CD4-positive, alpha-beta T cell treated with Interleukin-10 for 1 hour (primary cell): Measurements from ENCODE around the gene CIAO2B.
A peak's percentile ranks its signal among the peaks of the same experiment; 100 is the strongest.

Experiments
- DNase-seq: peaks from one replicate; pipeline ENCODE4 v3.0.0-alpha.2; 2020

CIAO2B gene

DNA sequence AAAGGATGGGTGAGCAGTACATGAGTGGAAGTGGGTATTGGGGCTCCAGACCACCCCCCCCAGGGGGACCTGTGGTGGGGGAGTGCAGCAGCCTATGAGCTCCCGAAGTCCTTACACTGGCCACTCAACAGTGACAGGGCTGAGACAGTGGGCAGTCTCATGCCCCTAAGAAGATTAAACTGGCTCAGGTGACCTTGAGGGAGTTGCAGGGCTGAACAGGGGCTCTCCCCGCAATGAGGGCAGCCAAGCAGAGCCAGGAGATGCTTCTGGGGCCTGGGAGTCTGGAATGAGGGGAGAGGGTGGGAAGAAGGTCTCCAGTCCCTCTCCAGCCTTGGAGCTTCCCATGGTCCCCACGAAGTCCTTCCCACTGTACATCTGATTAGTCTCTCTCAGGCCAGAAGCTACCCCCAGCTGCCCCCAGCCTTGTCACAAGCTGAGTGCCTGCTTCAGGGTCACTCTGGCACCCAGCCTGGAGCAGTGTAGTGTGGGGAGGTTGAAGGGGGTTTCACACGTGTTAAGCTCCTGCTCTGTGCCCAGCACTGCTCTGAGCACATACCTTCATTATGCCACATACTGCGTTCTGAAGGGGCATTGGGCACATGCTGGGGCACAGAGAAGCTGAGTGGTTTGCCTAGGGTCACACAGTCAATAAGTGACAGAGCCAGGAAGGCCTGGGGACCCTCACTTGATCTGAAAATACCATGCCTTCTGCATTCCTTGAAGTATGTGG is 14.5 kb downstream of the CIAO2B start:
- no peak for DNase-seq

DNA sequence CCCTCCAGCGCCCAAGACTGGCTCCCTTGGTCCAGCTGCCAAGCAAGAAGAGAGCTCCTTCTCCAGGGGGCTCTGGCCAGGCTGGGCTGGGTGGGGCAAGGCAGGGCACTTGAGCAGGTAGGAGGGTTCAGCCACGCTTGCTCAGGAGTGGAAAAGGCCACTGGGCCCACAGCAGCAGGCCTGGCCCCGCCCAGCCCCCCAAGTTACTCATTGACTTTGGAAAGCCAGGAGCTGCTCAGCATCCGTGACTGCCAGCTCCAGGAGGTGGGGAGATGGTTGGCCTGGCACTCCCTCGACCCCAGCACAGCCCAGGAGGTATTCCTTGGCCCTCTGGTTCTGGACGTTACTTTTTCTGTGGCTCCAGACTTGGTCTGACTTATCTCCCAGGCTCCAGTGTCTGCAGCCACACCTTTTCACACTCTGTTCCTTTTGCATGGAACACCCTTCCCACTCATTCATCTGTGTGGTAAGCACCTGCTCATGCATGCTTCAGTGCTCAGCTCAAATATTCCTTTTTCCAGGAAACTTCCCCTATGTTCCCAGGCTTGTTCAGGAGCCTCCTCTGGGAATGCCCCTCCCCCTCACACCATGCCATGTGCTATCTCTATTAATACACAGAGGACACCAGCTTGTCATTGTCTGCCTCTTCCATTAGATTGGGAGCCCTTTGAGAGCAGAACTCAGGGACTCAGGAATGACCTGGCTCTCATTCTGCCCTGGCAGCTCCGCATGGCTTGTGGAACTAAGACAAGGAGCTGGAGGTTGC is 15.2 kb downstream of the CIAO2B start, which contains the start of gene CDH16:
Gene CDH16 (minus strand): TSS at position 83 of the 766 bp plus-strand sequence. CDS start 820 bp downstream, outside the sequence.
- DNase-seq = no peak

DNA sequence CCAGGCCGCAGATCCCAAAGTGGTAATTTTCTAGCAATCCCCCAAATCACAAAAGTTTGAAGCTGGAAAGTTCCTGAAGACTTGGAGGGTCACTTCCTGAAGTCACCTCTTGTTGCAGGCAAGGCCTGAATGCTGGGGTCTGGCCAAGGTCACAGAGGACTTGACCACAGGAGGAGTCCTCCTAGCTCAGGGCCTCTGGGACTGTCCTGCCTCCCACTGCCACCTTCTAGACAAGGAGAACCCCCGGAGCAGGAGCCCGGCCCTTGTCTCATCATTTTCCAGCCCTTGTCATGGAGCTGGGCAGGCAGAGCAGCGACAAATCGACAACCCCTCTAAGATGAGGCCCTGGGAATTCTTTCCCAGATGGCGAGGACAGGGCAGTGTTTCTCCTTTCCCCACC is 15.8 kb downstream of the CIAO2B start:
- DNase-seq = no peak

DNA sequence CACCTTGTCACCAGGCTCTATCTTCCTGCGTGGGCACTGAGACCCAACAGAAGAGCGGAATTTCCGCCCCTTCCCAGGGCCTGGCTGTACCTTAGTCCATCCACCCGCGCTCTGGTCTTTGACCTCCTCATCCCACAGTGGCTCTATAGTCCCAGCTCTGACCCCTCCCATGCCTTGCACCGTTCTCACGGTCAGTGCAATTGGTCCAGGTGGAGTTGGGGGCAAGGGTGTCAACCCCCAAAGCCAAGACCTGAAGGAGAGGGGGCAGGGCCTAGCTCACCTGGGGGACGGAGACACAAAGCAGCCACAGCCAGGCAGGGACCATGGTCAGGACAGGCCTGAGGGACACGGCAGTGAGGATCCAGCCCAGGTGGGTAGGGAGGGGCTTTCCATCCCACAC is 16.5 kb downstream of the CIAO2B start:
- DNase-seq = no peak

DNA sequence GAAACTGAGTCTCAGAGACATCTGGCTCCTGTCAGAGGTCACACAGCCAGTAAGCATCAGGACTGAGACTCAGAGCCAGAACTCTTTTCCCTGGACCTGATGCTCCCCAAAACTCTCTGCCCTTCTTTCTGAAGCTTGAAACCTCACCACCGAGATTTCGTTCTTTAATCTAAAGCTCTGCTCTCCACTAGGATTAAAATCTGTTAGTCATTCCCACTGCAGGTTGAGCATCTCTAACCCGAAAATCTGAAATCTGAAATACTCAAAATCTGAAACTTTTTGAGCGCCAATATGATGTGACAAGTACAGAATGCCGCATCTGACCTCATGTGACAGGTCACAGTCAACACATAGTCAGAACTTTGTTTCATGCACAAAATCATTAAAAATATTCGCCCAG is 17.7 kb downstream of the CIAO2B start:
- DNase-seq = no peak

DNA sequence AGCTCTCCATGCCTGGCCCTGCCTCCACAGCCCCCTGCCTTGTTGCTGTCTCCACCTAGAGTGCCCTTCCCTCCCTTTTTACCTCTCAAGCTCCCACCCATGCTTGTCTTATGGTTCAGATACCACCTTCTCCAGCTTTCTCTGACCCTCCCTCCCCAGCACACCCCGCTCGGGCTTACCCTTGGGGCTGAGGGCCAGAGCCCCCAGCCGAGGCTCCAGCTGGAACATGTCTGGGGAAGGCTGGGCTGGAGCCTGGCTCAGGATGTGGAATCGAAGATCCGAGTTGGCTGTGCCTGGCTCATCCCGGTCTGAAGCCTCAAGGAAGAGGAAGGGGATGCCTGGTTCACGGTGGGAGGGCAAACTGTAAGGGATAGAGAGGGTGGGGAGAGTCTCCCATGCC is 19.2 kb downstream of the CIAO2B start:
- DNase-seq = no peak

DNA sequence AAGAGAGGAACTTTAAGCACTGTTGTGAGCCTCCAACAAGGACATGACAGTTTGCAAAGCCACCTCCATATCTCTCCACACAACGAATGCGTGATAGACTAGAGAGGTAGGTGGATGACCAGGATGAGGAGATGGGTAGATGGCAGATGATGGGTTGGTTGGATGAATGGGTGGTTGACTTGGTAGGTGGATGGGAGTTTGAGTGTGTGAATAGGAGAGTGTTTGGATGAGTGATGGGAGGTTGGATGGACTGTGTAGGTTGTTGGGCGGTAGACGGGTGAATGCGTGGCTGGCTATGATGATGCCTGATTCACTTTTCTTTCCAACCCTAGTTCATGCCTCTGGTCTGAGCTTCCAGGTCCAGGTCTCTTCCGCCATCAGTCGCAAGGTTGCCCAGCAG is 19.7 kb downstream of the CIAO2B start:
- no peak for DNase-seq

DNA sequence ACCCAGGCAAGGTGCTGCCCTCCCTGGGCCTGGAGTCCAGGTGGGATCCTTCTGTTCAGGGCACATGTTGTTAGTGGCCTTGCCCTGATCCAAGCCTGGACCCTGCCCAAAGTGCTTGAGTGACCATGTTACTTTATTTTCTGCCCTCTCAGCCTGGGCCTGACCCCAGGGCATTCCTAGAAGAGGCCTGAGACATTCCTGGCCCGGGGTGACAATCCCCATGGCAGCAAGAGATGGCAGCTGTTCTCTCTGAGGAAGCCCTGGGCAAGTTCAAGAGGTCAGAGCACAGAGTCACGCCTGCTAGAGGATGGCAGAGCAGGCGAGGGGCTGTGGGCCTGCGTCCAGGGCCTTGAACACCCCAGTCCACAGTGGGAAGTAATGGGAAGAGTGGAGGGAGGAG is 20.5 kb downstream of the CIAO2B start:
- DNase-seq = no peak

DNA sequence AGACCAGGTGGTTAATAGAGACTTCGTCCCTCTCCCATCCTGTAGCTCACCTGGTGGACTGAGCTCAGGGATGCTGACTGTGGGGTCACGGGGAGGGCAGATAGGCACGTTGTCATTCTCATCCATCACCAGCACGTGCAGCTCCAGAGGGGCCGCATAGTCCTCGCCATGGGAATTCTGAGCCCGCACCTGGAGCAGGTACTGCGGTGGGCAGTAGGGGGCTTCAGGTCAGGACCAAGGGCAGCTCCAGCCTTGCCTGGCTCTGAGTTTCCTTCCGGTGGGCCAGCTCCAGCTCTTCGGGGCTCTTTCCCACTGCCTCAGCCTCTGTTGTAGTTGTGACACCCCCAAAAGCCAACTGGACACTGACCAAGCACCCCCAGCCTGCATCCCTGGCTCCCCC is 21.1 kb downstream of the CIAO2B start:
- DNase-seq = no peak

DNA sequence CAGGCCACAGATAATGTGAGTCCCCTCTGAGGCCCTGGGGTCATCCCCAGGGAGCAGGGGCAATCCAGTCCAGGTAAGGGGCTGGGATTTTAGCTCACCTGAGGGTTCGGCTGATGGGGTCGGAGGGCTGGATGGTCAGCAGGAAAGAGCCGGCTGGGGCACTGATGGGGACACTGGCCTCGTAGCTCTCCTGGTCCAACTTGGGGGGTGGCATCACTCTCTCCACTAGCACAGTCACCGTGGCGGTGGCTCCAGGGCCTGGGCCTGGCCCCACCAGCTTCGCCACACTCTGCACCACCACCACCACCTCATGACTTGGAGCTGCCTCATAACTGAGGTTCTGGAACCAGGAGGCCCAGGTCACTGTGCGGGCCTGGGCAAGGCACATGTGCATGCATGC is 22.4 kb downstream of the CIAO2B start:
- DNase-seq = no peak

DNA sequence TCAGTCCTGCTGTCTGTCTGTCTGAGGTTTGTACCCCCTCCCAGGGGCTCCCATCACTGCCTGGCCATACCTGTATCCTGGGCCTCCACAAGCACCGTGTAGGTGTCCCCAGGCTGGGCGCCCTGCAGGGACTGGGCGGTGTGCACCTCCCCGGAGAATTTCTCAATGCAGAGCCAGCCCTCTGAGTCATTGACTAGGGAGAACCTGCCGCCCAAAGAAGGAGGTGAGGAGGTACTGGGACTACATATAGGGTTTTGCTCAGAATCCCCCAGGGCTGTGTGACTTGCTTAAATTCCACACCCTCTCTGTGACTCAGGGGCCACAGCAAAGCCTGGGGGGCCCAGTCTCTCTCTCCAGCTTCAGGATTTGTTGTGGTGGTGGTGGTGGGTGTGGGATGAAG is 23.1 kb downstream of the CIAO2B start:
- DNase-seq = no peak

DNA sequence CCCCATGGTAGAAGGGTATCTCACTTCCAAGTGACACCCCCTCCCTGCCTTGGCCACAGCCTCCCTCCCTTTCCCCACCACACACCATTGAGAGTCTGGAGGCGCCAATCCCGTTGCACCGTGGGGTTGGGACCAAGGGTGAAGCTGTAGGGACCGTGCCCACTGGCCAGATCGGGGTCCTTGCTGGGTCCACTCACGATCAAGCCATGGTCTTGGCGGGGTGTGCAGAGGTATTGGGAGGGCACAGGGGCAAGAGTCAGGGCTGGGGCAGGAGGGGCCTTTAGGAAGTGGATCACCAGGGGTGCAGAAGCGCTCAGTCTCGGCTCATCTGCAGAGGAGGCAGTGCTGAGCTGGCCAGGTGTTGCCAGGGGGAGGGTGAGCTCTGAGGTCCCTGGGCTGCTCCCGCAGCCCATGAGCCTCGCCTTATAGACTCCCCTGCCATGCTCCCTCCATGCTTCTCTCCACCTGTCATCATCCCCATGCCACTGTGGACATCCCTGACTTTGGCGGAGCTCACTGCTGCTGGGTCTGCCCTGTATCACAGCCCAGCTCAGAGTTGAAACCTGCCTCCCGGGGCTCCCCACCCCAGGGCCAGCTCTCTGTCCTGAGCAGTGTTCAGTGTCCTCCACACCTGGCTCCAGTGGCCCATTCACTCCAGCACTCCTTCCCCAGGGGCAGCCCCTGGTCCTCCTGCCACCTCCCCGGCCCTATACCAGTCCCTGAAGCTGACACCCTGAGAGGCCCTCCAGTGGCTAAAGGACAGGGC is 23.8 kb downstream of the CIAO2B start:
- no peak for DNase-seq

DNA sequence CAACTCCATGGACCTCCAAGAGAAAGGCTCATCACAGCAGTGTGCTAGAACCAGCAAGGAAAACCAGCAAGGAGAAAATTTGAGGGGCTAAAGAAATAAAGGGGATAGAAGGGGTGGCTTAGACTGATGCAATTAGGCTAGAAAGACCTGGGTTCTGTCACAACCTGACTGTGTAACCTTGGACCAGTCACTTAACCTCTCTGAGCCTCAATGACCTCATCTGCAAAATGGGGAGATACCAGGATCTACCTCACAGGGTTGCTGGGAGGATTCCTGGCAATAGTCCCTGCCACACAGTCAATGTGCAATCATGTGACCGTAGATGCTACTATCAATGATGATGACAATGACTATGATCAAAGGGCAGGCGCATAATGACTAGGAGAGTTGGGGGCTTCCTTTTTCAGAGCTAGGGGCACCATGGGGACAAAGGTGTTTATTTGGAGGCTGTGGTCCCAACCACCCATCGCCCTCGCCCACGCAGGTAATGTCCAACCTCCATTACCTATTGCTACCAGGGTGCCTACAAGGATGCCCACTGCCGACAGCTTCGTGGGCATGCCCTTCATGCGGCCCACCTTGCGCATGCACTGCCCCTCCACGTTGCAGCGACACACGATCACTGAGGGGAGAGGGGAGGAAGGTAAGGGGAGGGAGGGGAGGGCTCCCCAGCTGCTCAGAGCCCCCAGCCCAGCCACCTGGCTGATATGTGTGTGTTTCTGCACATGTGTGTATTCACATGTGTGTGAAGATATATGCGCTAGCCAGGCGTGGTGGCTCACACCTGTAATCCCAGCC is 25.2 kb downstream of the CIAO2B start:
- DNase-seq = no peak

DNA sequence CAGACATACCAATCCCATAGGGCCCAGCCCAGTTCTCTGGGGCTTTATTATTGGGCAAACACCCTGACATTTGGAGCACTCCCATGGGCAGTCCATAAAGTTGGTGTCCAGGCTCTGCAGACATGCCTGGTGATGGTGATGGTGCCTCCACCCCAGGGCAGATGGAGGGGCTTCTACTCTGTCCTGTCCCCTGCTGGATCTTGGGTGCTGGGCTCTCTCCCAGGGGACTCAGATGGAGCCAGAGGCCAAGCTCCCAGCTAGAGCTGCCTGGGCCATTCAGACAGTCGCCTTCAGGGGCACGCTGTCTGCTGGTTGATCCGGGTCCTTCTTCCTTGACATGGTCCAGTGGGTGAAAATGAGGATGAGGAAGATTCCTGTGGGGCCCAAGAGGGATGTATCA is 26.1 kb downstream of the CIAO2B start:
- no peak for DNase-seq

DNA sequence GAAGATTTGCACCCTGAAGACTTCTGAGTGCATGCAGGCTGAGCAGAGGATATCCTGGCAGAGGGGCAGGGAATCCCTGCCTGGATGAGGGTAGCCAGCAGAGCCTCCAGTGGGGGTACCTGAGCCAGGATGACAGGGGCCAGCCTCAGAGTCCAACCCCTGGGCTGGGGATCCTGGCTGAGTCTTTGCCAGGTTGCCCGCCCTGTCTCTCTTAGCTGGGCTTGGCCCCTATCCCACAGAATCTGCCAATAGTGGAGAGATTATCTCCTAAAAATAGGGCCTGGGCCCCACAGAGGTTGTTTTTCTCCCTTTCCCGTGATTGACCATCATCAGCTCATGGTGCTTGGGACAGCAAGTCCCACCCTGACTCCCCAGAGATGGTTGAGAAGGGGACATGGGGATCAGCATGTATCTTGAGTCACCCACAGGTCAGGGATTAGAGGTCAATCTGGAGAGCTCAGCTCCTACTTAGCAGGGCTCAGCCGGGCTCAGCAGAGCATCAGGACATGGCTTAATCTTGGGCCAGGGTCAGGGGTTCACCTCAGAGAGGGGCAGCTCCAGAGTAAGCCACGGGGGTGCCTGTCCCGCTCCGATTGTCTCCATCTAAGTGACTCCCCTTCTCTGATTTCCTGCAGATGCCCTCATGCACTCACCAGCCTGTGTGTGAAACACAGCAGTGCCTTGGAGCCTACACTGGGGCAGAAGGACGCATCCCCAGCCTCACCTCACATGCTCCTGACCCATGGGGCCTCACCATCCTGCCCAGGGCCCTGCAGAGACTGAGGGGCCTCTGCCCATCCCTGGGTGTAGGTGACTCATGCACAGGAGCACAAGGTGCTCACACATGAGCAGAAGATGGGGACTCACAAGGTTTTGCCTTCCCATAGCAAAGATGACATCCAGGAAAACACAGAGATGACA is 27.0 kb downstream of the CIAO2B start:
- no peak for DNase-seq

DNA sequence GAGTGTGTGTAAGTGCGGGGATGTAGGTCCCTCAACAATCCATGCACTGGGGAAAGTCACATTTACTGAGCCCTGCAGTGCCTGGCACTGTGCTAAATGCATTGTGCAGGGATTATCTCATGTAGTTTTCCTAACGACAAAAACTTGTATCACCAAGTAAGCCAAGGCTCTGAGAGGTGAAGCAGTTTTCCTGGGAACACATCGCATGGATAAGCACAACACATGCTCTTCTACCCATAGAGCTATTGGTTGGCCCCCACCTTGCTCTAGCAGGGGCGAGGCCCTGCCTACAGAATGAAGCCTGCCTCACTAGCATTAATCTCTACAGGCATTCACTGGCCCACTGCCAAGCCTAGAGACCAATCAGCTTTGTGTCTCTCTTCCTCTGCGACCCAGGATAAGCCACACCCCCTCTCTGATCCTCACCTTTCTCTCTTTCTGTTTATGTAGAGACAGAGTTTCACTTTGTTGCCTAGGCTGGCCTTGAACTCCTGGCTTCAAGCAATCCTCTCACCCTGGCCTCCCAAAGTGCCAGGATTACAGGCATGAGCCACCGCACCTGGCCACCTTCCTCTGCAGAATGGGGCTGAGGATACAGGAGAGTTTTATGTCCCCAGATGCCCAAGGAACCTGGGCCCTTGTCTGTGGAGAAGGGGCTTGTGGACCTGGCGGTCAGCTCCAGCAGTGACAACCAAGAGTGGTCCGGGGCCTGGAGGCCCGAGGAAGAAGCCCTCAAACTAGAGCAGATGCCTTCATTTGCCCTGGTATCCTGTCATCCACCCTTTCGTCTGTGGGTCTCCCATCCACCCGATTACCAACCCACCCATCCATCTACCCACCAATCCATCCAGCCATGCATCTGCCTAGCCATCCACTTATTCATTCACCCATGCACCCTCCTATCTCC is 28.3 kb downstream of the CIAO2B start:
- peak; percentile 42 for DNase-seq

DNA sequence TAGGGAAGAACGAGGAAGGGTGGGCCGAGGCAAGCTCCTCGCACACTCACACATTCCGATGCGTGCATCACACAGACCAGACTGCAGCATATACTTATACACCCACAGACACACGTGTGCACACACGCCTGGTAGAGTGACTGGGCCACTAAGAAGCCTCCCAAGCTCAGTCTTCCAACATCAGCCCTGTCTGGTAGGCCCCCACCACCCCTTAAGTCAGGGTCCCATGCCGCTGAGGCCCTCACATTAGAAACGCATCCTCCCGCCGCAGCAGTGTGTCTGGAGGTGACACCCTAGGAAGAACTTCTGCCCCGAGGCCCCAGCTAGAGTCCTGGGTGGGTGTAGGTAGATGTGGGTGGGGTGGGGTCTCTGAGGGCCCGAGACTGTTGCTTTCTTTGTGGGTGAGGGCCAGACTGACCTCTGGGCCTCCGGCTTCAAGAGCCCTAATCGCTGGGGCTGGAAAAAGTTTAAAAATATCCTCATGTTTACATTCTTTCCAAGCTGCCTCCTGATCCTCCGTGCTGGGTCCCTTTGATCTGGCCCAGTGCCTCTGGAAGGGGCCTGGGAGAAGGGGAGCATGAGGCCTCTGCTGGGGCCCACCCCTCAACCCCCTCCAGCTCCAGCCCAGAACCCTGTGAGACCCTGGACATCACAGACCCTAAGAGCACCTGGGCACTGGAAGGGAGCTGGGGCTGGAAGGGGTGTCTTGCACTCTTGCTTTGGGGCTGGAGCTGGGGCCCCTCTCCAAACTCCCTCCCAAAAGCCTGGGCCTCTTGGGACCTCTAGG is 29.2 kb downstream of the CIAO2B start:
- DNase-seq = no peak

DNA sequence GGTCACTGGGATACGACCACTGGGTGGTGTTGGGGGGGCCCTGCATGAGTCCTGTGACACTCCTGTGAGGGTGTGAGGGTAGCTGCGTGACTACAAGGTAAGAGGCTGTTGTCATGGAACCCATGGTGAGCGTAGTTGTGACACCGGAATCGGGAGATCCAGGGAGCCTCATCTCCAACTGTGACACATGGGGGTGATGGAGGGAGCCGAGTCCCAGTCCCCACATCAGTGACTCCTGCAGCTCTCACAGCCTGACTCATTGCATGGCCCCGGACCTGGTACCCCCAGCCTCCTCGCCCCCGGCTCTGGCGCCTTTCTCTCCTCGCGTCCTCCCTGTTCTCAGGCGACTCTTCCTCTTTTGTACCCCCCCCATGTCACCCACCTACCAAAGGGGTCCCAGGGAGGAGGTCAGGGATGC is 29.8 kb downstream of the CIAO2B start:
- DNase-seq = no peak

DNA sequence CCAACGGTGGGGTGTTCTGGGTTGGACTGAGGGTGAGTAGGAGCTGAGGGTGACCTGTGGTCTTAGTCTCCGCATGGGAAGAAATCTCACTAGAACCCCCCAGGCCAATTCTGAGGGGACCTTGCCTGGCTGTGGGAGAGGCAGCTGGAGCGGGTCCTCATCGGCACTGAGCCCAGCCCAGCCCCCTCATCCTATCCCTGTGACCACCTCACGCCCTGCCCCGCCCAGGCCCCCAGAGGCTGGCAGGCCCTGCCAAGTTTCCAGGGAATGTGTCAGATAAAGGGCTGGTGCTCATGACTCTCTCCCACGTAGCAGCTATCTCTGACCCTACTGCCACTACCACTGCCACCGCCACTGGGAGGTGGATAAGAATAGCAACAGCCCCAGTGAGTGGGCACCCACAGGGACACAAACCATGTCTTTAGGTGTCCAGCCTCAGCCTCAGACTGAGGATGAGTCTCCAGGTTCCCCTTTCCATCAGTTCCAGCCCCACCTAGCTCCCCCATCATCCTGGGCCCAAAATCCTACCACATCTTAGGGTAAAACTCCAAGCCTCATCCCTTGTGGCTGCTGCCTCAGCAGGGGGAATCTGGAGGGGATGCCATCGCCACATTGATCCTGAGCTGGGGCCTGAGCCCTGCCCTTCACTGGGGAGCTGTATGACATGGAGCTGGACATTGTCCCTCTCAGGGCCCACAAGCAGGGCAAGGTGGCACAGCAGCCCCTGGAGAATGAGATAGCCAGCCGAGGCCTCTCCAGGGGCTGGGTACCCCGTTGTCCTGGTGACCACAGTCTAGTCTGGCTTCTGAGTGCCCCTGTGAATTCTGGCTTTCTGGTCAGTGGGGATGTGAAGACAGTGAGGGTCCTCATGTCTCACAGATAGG is 30.4 kb downstream of the CIAO2B start:
- no peak for DNase-seq
